ENCODE results near the gene ME2.

DNA sequence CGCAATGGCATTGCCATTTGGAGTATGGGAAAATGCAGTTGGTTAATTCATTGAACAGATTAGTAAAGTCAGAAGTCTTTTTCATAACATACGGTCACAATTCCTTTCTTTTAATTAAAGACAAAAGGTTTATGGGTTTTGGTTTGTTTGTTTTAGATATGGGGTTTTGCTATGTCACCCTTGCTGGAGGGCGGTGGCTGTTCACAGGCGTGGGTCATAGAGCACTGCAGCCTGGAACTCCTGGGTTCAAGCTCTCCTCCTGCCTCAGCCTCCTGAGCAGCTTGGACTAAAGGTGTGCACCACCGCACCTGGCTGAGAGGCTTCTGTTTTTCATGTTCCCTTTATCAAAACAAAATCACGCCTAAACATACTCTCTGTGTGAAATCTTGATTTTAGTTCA lies 70.3 kb downstream of the ME2 start:
- no peak for TF ChIP-seq L3MBTL2 (conservative IDR thresholded peaks at IDR 0.05)
- no peak for TF ChIP-seq ZNF384 (IDR thresholded peaks at IDR 0.05)
- TF ChIP-seq SP1 (IDR thresholded peaks at IDR 0.05): no peak
- no peak for TF ChIP-seq FOXM1 (IDR thresholded peaks at IDR 0.05; ENCODE audit: borderline replicate concordance)
- TF ChIP-seq FOXA1 (IDR thresholded peaks at IDR 0.05): no peak
- no peak for TF ChIP-seq ARNT (IDR thresholded peaks at IDR 0.05)
- TF ChIP-seq HDGF (IDR thresholded peaks at IDR 0.05; ENCODE audit: borderline replicate concordance): no peak
- TF ChIP-seq NFRKB (IDR thresholded peaks at IDR 0.05): no peak
- no peak for TF ChIP-seq SUZ12 (IDR thresholded peaks at IDR 0.05)
- TF ChIP-seq BHLHE40 (IDR thresholded peaks at IDR 0.05; ENCODE audit: borderline replicate concordance): no peak
- no peak for TF ChIP-seq ELF4 (IDR thresholded peaks at IDR 0.05)
- no peak for TF ChIP-seq FOXK2 (IDR thresholded peaks at IDR 0.05)

Measured in HEK293T (cell line).